Naive thymus-derived CD4-positive, alpha-beta T cell (primary cell): ENCODE data around the gene CEACAM16. TPM values are rescaled to one million over a fixed set of nuclear protein-coding genes. Genes with fewer than 3 reads are reported as not detected.
"Not testable (repeated sequence)": the region's sequence is repeated elsewhere in the genome, so short reads cannot be mapped to it uniquely, and the experiment has no call there.

ENCODE experiments used
- ATAC-seq: fragments of 150-1000 bp; cut with Tn5 transposase; 2 replicates; pipeline ENCODE4 v1.10.0; 2021; ENCODE audit warnings: mild to moderate bottlenecking, moderate library complexity
- CTCF ChIA-PET: fragments of 350-600 bp; sonication (Branson Sonifier 250); formaldehyde crosslinking; loops from one replicate; lab custom pipeline; 2021; ENCODE audit warnings: antibody characterized with exemption; lab: Charles Lee
- POLR2A ChIA-PET: fragments of 350-600 bp; sonication (Branson Sonifier 250); formaldehyde crosslinking; loops from one replicate; lab custom pipeline; 2021; ENCODE audit warnings: antibody characterized with exemption, inconsistent platforms; lab: Charles Lee
- DNase-seq, 9 donors: peaks; one replicate each; pipeline versions ENCODE4 v3.0.0 to v3.0.0-alpha.2; 2020 to 2022; ENCODE audit warnings: mixed read lengths in 1 of 9
- H3K27ac ChIP-seq: one replicate; pipeline ENCODE4 v1.7.0; 2013; ENCODE audit warnings: mild to moderate bottlenecking, low read depth, low read length, moderate library complexity
- H3K27me3 ChIP-seq, 2 donors: one replicate each; pipeline ENCODE4 v1.7.0; 2013; ENCODE audit warnings: low read length in 2 of 2, mild to moderate bottlenecking in 2 of 2, moderate library complexity in 2 of 2; ENCODE audit not compliant: control insufficient read depth in 2 of 2, insufficient read depth in 2 of 2
- H3K36me3 ChIP-seq, 3 experiments: 1 replicate in 2 of 3; 2 replicates in 1 of 3; pipeline ENCODE4 v1.7.0; 2013; ENCODE audit warnings: low read length in 3 of 3, mild to moderate bottlenecking in 3 of 3, moderate library complexity in 1 of 3; ENCODE audit not compliant: insufficient read depth in 3 of 3, control insufficient read depth in 2 of 3
- H3K4me1 ChIP-seq, 2 donors: one replicate each; pipeline ENCODE4 v1.7.0; 2013; ENCODE audit warnings: low read length in 2 of 2, mild to moderate bottlenecking in 2 of 2, moderate library complexity in 1 of 2; ENCODE audit not compliant: control insufficient read depth in 2 of 2, insufficient read depth in 2 of 2
- H3K4me3 ChIP-seq: 2 replicates; pipeline ENCODE4 v1.7.0; 2013; ENCODE audit warnings: mild to moderate bottlenecking, low read length
- H3K9me3 ChIP-seq, 3 experiments: 1 replicate in 2 of 3; 2 replicates in 1 of 3; pipeline ENCODE4 v1.7.0; 2013; ENCODE audit warnings: low read length in 3 of 3; ENCODE audit not compliant: control insufficient read depth in 2 of 3
- H3K27ac Mint-ChIP-seq, 9 donors: one replicate each; pipeline ENCODE4 v1.8.0; 2020 to 2022; ENCODE audit warnings: mixed read lengths in 9 of 9, mild to moderate bottlenecking in 8 of 9, moderate library complexity in 5 of 9, inconsistent platforms in 2 of 9
- H3K27me3 Mint-ChIP-seq, 5 donors: one replicate each; pipeline ENCODE4 v1.8.0; 2021 to 2022; ENCODE audit warnings: mixed read lengths in 5 of 5, mild to moderate bottlenecking in 1 of 5
- H3K36me3 Mint-ChIP-seq, 5 donors: one replicate each; pipeline ENCODE4 v1.8.0; 2020 to 2022; ENCODE audit warnings: mixed read lengths in 5 of 5, mild to moderate bottlenecking in 3 of 5, inconsistent platforms in 1 of 5
- H3K4me1 Mint-ChIP-seq, 7 donors: one replicate each; pipeline ENCODE4 v1.8.0; 2020 to 2022; ENCODE audit warnings: mixed read lengths in 7 of 7, mild to moderate bottlenecking in 3 of 7, inconsistent platforms in 1 of 7
- H3K4me3 Mint-ChIP-seq, 10 donors: one replicate each; pipeline ENCODE4 v1.8.0; 2020 to 2022; ENCODE audit warnings: mild to moderate bottlenecking in 10 of 10, mixed read lengths in 10 of 10, moderate library complexity in 6 of 10, inconsistent platforms in 2 of 10
- H3K9me3 Mint-ChIP-seq, 11 donors: one replicate each; pipeline ENCODE4 v1.8.0; 2020 to 2022; ENCODE audit warnings: mixed read lengths in 11 of 11, mild to moderate bottlenecking in 4 of 11, inconsistent platforms in 1 of 11, moderate library complexity in 1 of 11
- intact Hi-C, 2 donors: fragments of 100-400 bp; cut with micrococcal nuclease; formaldehyde crosslinking; loops; one replicate each; pipeline ENCODE4 v1.15.1; 2023
- polyA plus RNA-seq, 2 donors: library from polyadenylated mRNA; unstranded; fragments of 300-500 nt; fragmentation: Illumina TruSeq; gene quantifications; one replicate each; pipeline ENCODE4 v1.2.3, GENCODE V29; 2021
- total RNA-seq, 6 experiments: library from RNA in 5 of 6; stranded (reverse) in 5 of 6; gene quantifications; 1 replicate in 5 of 6; 2 replicates in 1 of 6; pipeline ENCODE4 v1.2.3 and lab custom pipeline; 2021 to 2026

The CEACAM16 gene
- total and polyA plus RNA-seq, 7 experiments from 2014 or later, result not detected

- POLR2A ChIA-PET, result interaction anchor here (0.9 to 1.0 kb wide), 2 partner anchors 14 to 61 kb away, joined by 3 read pairs; no protein-coding TSS in a partner anchor
Observed at GRCh38 chr19:44706506-44707236, 7.7 kb downstream of the CEACAM16 start.

DNA sequence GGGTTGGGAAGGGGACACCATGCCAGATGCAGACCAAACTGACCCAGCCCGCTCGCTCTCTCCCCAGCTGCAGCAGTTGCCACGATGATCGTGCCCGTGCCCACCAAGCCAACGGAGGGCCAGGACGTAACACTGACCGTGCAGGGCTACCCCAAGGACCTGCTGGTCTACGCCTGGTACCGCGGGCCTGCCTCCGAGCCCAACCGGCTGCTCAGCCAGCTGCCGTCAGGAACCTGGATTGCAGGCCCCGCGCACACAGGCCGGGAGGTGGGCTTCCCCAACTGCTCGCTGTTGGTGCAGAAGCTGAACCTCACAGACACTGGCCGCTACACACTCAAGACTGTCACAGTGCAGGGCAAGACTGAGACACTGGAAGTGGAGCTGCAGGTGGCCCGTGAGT is 8.8 kb downstream of the CEACAM16 start:
- H3K9me3 Mint-ChIP-seq, result no peaks in the 10 kb centered on the region
- intact Hi-C loops, result no loop called here
- CTCF ChIA-PET, result interaction anchor here (0.6 kb wide), 1 partner anchor 17 kb away, joined by 8 read pairs; no protein-coding TSS in a partner anchor
- H3K27me3 ChIP-seq, result no peaks in the 10 kb centered on the region
- ATAC-seq (no peak), DNase-seq (no peak)
- no peak overlapping the region for H3K4me3 Mint-ChIP-seq
- peaks cover 0 to 7% (median 0%) of the 10 kb centered on the region in 7 donors for H3K4me1 Mint-ChIP-seq
- peaks cover 0 to 5% (median 0%) of the 10 kb centered on the region in 5 donors for H3K27me3 Mint-ChIP-seq
- H3K4me1 ChIP-seq, result no peaks in the 10 kb centered on the region
- POLR2A ChIA-PET, result interaction anchor here (1.0 kb wide), 1 partner anchor 60 kb away, joined by 3 read pairs; no protein-coding TSS in a partner anchor
- peaks cover 0 to 1% (median 0%) of the 10 kb centered on the region in 5 donors for H3K36me3 Mint-ChIP-seq
- H3K36me3 ChIP-seq, result no peaks in the 10 kb centered on the region
- no peaks in the 10 kb centered on the region for H3K9me3 ChIP-seq
- H3K27ac Mint-ChIP-seq, result no peak overlapping the region
- no peak overlapping the region for H3K27ac ChIP-seq
- H3K4me3 ChIP-seq, result no peak overlapping the region

More at GRCh38 chr19:44706506-44707236, 7.7 kb downstream of the CEACAM16 start:
- Mint-ChIP-seq H3K27ac (no peak overlapping the region), H3K9me3 (no peaks in the 10 kb centered on the region), H3K36me3 (no peaks in the 10 kb centered on the region), H3K4me3 (no peak overlapping the region), H3K4me1 (peaks cover 0 to 7% (median 0%) of the 10 kb centered on the region in 7 donors), H3K27me3 (peaks cover 0 to 5% (median 0%) of the 10 kb centered on the region in 5 donors)
- Histone ChIP-seq H3K36me3 (no peaks in the 10 kb centered on the region), H3K27me3 (no peaks in the 10 kb centered on the region), H3K4me3 (no peak overlapping the region), H3K27ac (no peak overlapping the region), H3K9me3 (no peaks in the 10 kb centered on the region), H3K4me1 (no peaks in the 10 kb centered on the region)
- ATAC-seq (no peak), DNase-seq (no peak)
- intact Hi-C loops, result no loop called here
- CTCF ChIA-PET, result interaction anchor here (0.9 kb wide), 1 partner anchor 17 kb away, joined by 6 read pairs; no protein-coding TSS in a partner anchor

DNA sequence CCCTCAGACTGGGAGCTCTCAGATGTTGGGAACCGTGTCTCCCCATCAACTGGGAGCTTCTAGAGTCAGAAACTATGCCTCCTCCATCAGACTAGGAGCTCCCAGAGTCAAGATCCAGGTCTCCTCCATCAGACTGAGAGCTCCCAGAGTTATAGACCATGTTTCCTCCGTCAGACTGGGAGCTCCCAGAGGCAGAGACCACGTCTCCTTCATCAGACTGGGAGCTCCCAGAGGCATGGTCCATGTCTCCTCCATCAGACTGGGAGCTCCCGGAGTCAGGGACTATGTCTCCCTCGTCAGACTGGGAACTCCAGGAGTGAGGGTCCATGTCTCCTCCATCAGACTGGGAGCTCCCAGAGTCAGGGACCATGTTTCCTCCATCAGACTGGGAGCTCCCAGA is 10.0 kb downstream of the CEACAM16 start:
- Histone ChIP-seq H3K9me3 (no peaks in the 10 kb centered on the region), H3K27me3 (no peaks in the 10 kb centered on the region), H3K4me1 (no peaks in the 10 kb centered on the region), H3K4me3 (no peak overlapping the region), H3K36me3 (no peaks in the 10 kb centered on the region), H3K27ac (no peak overlapping the region)
- no peak for ATAC-seq
- no peak overlapping the region for H3K27ac Mint-ChIP-seq
- ChIA-PET POLR2A (interaction anchor here (0.6 to 0.8 kb wide), 2 partner anchors 15 to 76 kb away, joined by 3 to 4 read pairs; no protein-coding TSS in a partner anchor), CTCF (interaction anchor here (0.7 to 0.9 kb wide), 3 partner anchors 64 to 916 kb away, joined by 3 read pairs; no protein-coding TSS in a partner anchor)
- peaks cover 0 to 1% (median 0%) of the 10 kb centered on the region in 5 donors for H3K36me3 Mint-ChIP-seq
- no peak for DNase-seq
- H3K9me3 Mint-ChIP-seq, result no peaks in the 10 kb centered on the region
- H3K4me1 Mint-ChIP-seq, result peaks cover 0 to 7% (median 0%) of the 10 kb centered on the region in 7 donors
- no peak overlapping the region for H3K4me3 Mint-ChIP-seq
- intact Hi-C loops, result no loop called here
- H3K27me3 Mint-ChIP-seq, result peaks cover 0 to 5% (median 0%) of the 10 kb centered on the region in 5 donors

DNA sequence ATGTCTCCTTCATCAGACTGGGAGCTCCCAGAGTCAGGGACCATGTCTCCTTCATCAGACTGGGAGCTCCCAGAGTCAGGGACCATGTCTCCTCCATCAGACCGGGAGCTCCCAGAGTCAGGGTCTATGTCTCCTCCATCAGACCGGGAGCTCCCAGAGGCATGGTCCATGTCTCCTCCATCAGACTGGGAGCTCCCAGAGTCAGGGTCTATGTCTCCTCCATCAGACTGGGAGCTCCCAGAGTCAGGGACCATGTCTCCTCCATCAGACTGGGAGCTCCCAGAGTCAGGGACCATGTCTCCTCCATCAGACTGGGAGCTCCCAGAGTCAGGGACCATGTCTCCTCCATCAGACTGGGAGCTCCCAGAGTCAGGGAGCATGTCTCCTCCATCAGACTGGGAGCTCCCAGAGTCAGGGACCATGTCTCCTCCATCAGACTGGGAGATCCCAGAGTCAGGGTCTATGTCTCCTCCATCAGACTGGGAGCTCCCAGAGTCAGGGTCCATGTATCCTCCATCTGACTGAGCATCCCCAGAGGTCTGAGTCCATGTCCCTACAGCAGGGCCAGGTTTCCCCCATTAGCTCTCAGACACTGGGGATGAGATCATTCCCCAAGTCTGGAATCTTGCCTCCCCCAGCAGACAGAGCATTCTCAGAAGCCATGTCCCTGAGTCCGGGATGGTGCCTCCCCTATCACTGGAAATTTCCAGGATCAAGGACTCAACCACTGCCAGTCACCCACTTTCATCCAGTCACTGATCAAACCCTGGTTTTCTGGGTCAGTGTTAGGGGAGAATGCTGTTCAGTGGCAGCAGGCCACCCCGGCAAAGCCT is 10.7 kb downstream of the CEACAM16 start:
- H3K36me3 Mint-ChIP-seq, H3K27me3 Mint-ChIP-seq, H3K27me3 ChIP-seq, H3K27ac Mint-ChIP-seq, H3K9me3 Mint-ChIP-seq, ATAC-seq, H3K4me1 Mint-ChIP-seq, H3K27ac ChIP-seq, intact Hi-C loops, H3K36me3 ChIP-seq, H3K4me3 ChIP-seq, H3K4me1 ChIP-seq, DNase-seq, H3K4me3 Mint-ChIP-seq, H3K9me3 ChIP-seq: not testable (repeated sequence)
- CTCF ChIA-PET, result interaction anchor here (0.7 to 0.9 kb wide), 3 partner anchors 63 to 916 kb away, joined by 3 read pairs; no protein-coding TSS in a partner anchor
- POLR2A ChIA-PET, result interaction anchor here (0.8 kb wide), 1 partner anchor 75 kb away, joined by 3 read pairs; no protein-coding TSS in a partner anchor

DNA sequence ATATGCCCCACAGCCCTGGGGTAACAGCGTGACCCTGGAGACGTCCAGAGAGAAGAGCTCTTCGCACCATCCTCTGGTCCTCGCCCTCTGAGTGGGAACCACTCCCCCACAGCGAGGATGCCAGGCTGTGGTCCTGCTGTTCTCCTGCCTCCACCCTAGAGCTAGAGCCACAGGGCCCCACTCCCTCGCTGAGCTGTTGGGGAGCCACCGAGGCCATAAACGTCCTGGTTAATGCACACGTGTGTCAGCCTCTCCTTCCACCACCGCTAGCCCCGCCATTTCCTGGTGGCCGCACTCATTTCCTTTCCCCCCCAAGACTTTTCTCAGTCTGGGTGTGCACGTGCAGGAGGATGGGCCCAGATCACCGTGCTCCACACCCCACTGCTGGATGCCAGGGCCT is 11.5 kb downstream of the CEACAM16 start:
- Mint-ChIP-seq H3K9me3 (peaks cover 0 to 14% (median 9%) of the 10 kb centered on the region in 11 donors), H3K4me3 (no peak overlapping the region), H3K27me3 (peaks cover 0 to 5% (median 0%) of the 10 kb centered on the region in 5 donors), H3K4me1 (peaks cover 0 to 7% (median 0%) of the 10 kb centered on the region in 7 donors), H3K36me3 (peaks cover 0 to 8% (median 0%) of the 10 kb centered on the region in 5 donors), H3K27ac (no peak overlapping the region)
- POLR2A ChIA-PET, result no interaction called here
- no peaks in the 10 kb centered on the region for H3K4me1 ChIP-seq
- DNase-seq, result no peak
- H3K9me3 ChIP-seq, result peaks cover 0 to 9% (median 0%) of the 10 kb centered on the region in 3 experiments
- no peak overlapping the region for H3K27ac ChIP-seq
- intact Hi-C loops, result no loop called here
- H3K36me3 ChIP-seq, result no peaks in the 10 kb centered on the region
- no peak for ATAC-seq
- CTCF ChIA-PET, result interaction anchor here (1.9 kb wide), 1 partner anchor 13 kb away, joined by 8 read pairs; no protein-coding TSS in a partner anchor
- no peaks in the 10 kb centered on the region for H3K27me3 ChIP-seq
- H3K4me3 ChIP-seq, result no peak overlapping the region

DNA sequence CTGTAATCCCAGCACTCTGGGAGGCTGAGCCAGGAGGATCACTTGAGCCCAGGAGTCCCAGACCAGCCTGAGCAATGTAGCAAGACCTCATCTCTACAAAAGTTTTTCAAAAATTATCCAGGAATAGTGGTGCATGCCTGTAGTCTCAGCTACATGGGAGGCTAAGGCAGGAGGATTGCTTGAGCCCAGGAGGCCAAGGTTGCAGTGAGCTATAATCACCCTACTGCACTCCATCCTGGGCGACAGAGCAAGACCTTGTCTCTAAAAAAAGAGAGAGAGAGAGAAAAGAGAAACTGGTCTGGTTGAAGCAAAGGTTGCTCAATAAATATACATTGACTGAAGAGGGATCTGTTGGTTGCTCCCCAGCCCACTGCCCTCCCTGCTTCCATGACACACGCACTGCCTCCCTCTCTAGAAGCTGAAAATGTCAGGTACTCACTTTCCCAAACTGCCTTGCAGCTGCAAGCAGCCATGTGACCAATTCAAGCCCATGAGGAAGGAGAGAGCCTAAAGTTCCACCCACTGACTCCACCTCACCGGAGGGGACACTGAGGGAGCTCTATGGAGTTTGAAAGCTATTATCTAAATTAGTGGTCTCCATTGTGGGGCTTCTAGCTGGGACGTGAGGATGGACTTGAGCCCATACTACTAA is 14.0 kb downstream of the CEACAM16 start:
- intact Hi-C loops, result no loop called here
- H3K9me3 Mint-ChIP-seq, result peaks cover 0 to 17% (median 11%) of the 10 kb centered on the region in 11 donors
- DNase-seq, result no peak
- POLR2A ChIA-PET, result no interaction called here
- H3K27ac Mint-ChIP-seq, result no peak overlapping the region
- H3K4me3 ChIP-seq, result no peak overlapping the region
- ATAC-seq, result peak; percentile 49
- no peaks in the 10 kb centered on the region for H3K4me1 ChIP-seq
- H3K27me3 ChIP-seq, result no peaks in the 10 kb centered on the region
- peaks cover 0 to 9% (median 0%) of the 10 kb centered on the region in 3 experiments for H3K9me3 ChIP-seq
- H3K27me3 Mint-ChIP-seq, result peaks cover 0 to 5% (median 0%) of the 10 kb centered on the region in 5 donors
- no peaks in the 10 kb centered on the region for H3K36me3 ChIP-seq
- CTCF ChIA-PET, result interaction anchor here (0.5 to 2.7 kb wide), 4 partner anchors 11 to 663 kb away, joined by 3 to 9 read pairs (median 5); no protein-coding TSS in a partner anchor
- no peak overlapping the region for H3K4me3 Mint-ChIP-seq
- H3K27ac ChIP-seq, result no peak overlapping the region
- H3K4me1 Mint-ChIP-seq, result peaks cover 0 to 7% (median 0%) of the 10 kb centered on the region in 7 donors
- peaks cover 0 to 13% (median 0%) of the 10 kb centered on the region in 5 donors for H3K36me3 Mint-ChIP-seq
